Non-pigmented ciliary epithelial cell (primary cell): Measurements from ENCODE around the gene TOMT.

ENCODE experiments used
- DNase-seq: peaks from one replicate; pipeline ENCODE4 v3.0.0-alpha.2; 2010; ENCODE audit warnings: low read depth

The TOMT gene

DNA sequence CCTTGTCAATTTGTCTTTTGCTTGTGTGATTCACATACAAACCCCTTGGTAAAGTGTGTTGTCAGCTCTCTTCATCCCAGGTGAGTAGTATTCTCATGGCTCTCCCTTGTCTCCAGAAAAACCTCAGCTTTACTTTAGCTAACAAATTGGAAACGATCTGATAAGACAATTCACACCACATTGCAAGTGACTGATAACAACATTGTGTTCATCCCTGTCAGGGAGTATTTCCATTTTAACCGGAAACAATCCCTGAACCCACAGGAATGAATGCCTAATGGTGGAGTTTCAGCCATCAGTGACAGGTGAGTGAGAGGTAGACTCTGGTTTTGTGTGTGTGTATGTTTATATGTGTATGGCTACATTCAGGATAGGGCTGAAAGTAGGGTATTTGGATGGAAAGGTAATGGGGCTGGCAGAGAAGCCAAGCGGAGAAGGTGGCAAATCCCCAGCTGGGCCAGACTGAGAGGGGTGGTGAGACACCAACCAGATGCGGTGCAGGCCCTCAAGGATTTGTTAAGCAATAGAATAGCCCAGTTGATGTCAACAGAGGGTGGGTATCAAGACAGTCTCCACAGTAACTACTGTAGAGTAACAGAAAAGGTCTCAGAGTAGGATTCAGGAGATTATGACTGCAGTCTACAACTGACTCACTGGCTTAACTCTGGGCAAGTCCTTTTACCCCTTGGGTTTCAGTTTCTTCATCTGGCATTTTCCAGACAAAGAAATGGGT lies 17.5 kb upstream of the TOMT start:
- DNase-seq, result no peak

DNA sequence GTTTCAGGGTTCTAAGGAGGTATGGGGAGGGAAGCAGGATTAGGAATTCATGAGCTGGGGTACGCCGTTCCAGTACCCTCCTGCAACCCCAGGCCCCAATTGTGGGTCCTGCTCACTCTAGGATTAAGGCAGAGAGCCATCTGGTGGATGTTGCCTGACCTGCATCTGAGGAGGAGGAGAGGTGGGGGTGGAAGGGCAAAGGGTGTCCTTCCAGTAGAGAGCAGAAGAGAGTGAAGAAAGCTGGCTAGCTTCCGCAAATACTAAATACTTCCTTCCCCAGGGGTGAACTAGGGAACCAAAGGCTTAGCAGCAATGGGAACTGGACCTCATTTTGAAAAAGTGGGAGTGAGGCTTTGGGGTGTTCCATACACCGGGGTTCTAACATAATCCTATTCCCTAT lies 14.4 kb upstream of the TOMT start:
- DNase-seq, result no peak

- no peak for DNase-seq
Observed at GRCh38 chr11:72098741-72099140, 7.0 kb upstream of the TOMT start.

DNA sequence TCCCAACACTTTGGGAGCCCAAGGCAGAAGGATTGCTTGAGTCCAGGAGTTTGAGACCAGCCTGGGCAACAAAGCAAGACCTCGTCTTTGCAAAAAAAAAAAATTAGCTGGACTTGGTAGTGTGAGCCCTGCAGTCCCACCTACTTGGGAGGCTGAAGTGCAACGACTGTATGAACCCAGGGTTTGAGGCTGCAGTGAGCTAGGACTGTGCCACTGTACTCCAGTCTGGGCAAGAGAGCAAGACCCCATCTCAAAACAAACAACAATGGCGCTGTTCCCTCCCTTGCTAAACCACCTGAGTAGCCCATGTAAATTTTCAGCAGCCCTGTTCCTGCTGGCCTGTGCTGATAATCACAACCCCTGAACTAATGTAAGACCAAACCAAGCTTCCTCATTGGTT lies 5.7 kb upstream of the TOMT start:
- DNase-seq, result no peak

DNA sequence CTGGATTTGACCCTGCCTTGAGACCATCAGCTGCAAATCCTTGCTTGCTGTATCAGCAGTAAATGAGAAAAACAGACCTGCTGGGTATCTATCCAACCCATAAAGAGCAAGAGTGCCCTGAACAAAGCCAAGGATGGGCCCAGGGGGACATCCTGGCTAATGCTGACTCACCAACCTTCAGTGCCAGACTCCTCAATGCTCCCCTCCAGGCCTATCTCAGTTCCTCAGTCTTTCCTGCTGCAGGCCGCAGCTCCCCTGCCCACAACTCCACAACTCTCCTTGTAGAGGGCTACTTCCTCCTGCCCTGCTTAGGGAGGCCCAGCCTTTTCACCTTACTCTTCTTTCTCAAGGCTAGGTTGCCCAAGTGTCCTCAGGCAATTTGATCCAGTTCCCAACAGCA lies 5.3 kb upstream of the TOMT start:
- DNase-seq, result no peak

GRCh38 chr11:72102162-72102561 lies 3.6 kb upstream of the TOMT start:
- no peak for DNase-seq

- no peak for DNase-seq
Observed at GRCh38 chr11:72102631-72102945, 3.1 kb upstream of the TOMT start.

DNA sequence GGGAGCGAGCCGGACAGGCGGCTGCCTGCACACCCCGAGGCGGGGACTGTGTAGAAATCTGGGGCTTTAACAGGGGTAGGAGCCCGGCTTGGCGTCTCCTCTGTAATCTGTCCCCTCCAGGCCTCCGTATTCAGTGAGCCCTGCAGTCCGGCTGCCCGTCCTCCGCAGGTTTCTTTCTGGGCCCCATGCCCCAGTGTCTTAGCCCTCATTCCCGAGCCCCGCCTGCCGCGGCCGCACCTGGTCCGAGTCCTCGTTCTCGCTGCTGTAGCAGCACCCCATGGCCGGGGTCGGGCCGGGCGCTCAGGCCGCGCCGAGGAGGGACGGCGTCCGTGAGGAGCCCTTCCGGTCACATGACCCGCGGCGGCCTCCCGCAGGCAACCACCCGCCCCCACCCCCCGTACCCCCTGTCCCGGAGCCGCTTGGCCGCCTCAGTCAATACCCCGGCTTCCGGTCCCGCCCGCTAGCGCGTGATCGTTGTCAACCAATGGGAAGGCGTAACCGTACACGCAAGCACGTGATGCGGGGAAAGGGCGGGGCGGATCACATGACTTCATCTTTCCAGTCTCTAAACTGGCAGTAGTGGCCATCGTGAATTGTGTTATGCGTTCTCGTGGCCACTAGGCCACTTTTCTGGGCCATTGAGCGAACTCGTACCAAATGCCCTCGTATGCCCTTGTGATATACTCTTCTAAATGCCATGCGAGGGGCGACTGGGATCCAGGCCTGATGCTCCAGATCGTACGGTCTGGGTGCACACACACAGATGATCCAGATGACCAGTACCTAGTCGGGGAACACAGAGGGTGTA lies 2.6 kb upstream of the TOMT start, which contains the start of gene LAMTOR1:
LAMTOR1 (minus strand) TSS at position 352 of the 808 bp plus-strand sequence; CDS start at position 279, 73 bp downstream.
- peak; percentile 96 for DNase-seq

- DNase-seq, result no peak
Observed at GRCh38 chr11:72103754-72104167, 2.0 kb upstream of the TOMT start.

- no peak for DNase-seq
Observed at GRCh38 chr11:72111300-72112142, 5.8 kb downstream of the TOMT start.

GRCh38 chr11:72112143-72112977 lies 6.6 kb downstream of the TOMT start, which contains the start of gene ANAPC15:
Gene ANAPC15 (minus strand): TSS chr11:72112695. CDS start chr11:72111276, 1,419 bp downstream.
- peak; percentile 99 for DNase-seq

- no peak for DNase-seq
Observed at GRCh38 chr11:72112978-72113808, 7.5 kb downstream of the TOMT start.

DNA sequence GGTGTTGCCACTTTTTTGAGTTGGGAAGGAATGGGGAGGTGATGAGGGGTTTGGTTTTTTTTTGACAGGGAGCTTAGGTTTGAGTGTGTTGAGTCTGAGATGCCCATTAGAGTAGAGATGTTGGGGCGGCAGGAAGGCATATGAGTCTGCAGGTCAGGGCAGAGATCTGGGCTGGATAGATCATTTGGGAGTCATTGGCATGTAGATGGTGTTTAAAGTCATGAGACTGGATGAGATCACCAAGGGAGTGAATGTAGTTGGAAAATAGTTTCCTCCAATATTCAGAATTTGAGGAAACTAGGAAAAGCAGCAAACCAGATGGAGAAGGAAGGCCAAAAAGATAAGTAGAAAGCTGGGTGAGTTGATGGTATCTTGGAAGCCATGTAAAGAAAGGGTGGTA lies 8.8 kb downstream of the TOMT start:
- no peak for DNase-seq

DNA sequence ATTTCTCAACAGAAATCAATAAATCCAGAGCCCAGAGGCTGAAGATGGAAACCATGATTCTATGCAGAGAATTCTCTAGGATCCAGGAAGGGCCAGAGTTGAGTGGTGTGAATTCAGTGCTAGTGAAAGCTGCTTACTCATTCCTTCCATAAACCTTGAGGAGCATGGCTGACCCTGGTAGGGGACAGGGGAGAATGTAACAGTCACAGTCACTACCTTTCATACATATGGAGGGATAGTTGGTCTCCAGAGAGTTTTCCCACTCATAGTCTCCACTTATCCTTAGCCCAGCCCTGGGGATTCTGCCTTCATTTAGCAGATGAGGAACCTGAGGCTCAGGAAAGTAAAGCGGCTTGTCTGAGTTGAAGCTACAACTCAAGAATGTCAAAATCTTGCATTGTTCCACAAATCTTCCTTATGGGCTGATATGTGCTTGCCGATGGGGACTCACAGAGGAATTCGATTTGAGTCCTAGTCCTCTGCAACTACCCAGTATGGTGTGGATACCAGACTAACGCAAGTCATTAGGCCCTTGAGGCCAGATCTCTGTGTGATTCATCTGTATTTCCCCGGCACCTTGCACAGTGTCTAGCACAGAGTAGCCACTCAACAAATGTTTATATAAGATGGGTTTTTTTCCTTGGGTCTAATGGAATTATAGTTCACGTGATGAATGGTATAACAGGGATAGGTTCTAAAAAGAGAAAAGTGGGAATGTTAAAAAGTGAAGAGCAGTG lies 10.5 kb downstream of the TOMT start:
- DNase-seq, result no peak

DNA sequence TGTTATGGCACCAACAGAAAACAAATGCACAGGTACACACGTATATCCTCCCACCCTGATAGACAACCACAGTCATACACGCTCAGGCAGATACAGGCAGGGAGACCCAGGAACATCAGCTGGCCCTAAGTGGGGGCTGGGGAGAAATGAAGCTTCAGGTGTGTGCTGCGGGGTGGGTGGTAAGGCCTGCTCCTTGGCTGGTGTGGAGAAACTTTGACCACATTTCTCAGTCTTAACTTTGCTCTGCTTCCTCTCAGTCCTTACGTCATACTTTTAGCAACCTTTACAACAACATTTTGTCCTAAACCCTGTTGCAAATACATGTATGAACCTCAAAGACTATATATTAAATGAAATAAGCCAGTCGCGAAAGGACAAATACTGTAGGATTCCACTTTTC lies 13.5 kb downstream of the TOMT start:
- no peak for DNase-seq

- no peak for DNase-seq
Observed at GRCh38 chr11:72120930-72121329, 15.2 kb downstream of the TOMT start.

DNA sequence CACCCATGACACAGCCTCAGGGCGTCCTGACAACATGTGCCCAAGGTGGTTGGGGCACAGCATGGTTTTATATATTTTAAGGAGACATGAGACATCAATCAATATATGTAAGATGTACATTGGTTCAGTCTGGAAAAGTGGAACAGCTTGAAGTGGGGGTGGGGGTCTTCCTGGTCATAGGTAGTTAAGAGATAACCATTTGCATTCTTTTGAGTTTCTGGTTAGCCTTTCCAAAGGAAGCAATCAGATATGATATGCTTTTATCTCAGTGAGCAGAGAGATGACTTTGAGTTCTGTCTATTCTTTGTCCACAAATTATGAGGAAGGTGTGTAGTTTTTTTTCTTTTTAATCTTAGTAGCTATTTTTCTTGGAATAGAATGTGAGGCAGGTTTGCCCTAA lies 16.9 kb downstream of the TOMT start:
- DNase-seq, result no peak

DNA sequence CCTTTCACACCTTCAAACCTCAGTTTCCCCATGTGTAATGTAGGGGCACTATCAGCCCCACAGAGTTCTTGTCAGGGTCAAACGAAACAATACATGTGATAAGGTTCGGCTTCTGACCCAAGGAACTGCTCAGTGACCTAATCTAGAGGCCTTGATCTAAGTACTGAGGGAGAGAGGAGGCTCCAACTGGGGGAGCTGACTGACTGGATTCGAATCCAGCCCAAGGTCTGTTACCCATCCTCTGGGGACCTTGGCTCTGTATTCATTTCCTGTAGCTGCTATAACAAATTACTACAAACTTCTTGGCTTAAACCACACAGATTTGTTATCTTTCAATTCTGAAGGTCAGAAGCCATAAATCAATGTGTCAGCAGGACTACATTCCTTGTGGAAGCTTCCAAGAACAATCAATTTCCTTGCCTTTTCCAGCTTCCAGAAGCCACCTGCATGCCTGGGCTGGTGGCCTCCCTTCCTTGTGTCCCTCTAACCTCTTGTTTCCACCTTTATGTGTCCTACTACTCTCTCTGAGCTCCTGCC lies 17.5 kb downstream of the TOMT start:
- no peak for DNase-seq

- DNase-seq, result no peak
Observed at GRCh38 chr11:72124046-72124445, 18.3 kb downstream of the TOMT start.

DNA sequence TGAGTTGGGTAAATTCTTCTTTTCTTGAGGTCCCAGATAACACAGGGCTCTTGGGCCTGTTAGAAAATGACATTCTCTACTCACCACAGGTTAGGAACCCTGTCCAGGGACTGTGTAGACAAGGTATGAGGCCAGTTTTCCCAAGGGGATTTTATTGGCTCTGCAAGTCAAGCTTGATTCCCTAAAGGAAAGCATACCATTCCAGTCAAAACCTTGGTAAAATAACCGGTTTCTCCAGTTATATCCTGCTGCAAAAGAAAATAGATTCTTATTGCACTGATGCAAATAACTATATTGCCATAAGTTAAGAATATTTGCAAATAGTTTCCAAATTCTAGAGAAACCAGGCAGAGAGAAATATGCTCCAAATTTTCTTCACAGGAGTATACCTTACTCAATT lies 20.2 kb downstream of the TOMT start:
- DNase-seq, result no peak
